ENCODE results near the gene TMEM63C. TPM values are rescaled to one million over a fixed set of nuclear protein-coding genes. Genes with fewer than 3 reads are reported as not detected.

The TMEM63C gene
- total RNA-seq, 4 donors from 2014 or later, result 12.3 to 32.8 (median 19.9) TPM

GRCh38 chr14:77184396-77185092, 2.9 kb downstream of the TMEM63C start:
- H3K9me3 ChIP-seq, result no peaks in the 10 kb centered on the region
- peaks cover 38% of the 10 kb centered on the region for H3K4me1 ChIP-seq
- WGBS, result 64% methylated on average over 8 of the region's 11 CpGs
- H3K36me3 ChIP-seq, result no peaks in the 10 kb centered on the region
- peaks cover 49% of the 10 kb centered on the region for H3K27me3 ChIP-seq
- DNase-seq (ENCODE audit: low spot score in 2 of 2), result peak in 1 of 2 donors; percentile 49
- TF ChIP-seq POLR2A (IDR thresholded peaks at IDR 0.05), result no peak
- no peak for TF ChIP-seq POLR2AphosphoS5 (IDR thresholded peaks at IDR 0.05)
- no peak for TF ChIP-seq CTCF (IDR thresholded peaks at IDR 0.05)
- no peak for TF ChIP-seq EP300 (IDR thresholded peaks at IDR 0.05)
- peak overlapping the region; percentile 68 for H3K27ac ChIP-seq
- no peak overlapping the region for H3K4me3 ChIP-seq

GRCh38 chr14:77185093-77185465, 3.5 kb downstream of the TMEM63C start:
- DNase-seq (ENCODE audit: low spot score in 2 of 2), result no peak
- Histone ChIP-seq H3K27me3 (peaks cover 49% of the 10 kb centered on the region), H3K4me3 (no peak overlapping the region), H3K4me1 (peaks cover 38% of the 10 kb centered on the region), H3K27ac (peak overlapping the region; percentile 68), H3K9me3 (no peaks in the 10 kb centered on the region), H3K36me3 (no peaks in the 10 kb centered on the region)
- no peak for TF ChIP-seq CTCF (IDR thresholded peaks at IDR 0.05)
- TF ChIP-seq POLR2AphosphoS5 (IDR thresholded peaks at IDR 0.05), result no peak
- no peak for TF ChIP-seq EP300 (IDR thresholded peaks at IDR 0.05)
- no peak for TF ChIP-seq POLR2A (IDR thresholded peaks at IDR 0.05)
- WGBS, result 32% methylated on average over 2 of the region's 2 CpGs

GRCh38 chr14:77186911-77187648, 5.5 kb downstream of the TMEM63C start:
- Histone ChIP-seq H3K9me3 (no peaks in the 10 kb centered on the region), H3K4me3 (no peak overlapping the region), H3K36me3 (no peaks in the 10 kb centered on the region), H3K27ac (no peak overlapping the region), H3K27me3 (peaks cover 33% of the 10 kb centered on the region), H3K4me1 (peaks cover 31% of the 10 kb centered on the region)
- no peak for DNase-seq (ENCODE audit: low spot score in 2 of 2)
- 61% methylated on average over 8 of the region's 15 CpGs for WGBS
- TF ChIP-seq CTCF (IDR thresholded peaks at IDR 0.05), result no peak

- Histone ChIP-seq H3K4me3 (no peak overlapping the region), H3K9me3 (no peaks in the 10 kb centered on the region), H3K36me3 (no peaks in the 10 kb centered on the region), H3K27ac (no peak overlapping the region), H3K27me3 (peaks cover 27% of the 10 kb centered on the region), H3K4me1 (peaks cover 26% of the 10 kb centered on the region)
- WGBS, result 55% methylated on average over 3 of the region's 3 CpGs
- TF ChIP-seq POLR2AphosphoS5 (IDR thresholded peaks at IDR 0.05) (no peak), POLR2A (IDR thresholded peaks at IDR 0.05) (no peak), CTCF (IDR thresholded peaks at IDR 0.05) (no peak), EP300 (IDR thresholded peaks at IDR 0.05) (no peak)
- peak in 1 of 2 donors; percentile 41 for DNase-seq (ENCODE audit: low spot score in 2 of 2)
Measured at GRCh38 chr14:77187649-77188012, 6.0 kb downstream of the TMEM63C start.

GRCh38 chr14:77189479-77189878, 7.9 kb downstream of the TMEM63C start:
- no peak for TF ChIP-seq EP300 (IDR thresholded peaks at IDR 0.05)
- TF ChIP-seq CTCF (IDR thresholded peaks at IDR 0.05), result no peak
- TF ChIP-seq POLR2A (IDR thresholded peaks at IDR 0.05), result no peak
- TF ChIP-seq POLR2AphosphoS5 (IDR thresholded peaks at IDR 0.05), result no peak
- Histone ChIP-seq H3K36me3 (no peaks in the 10 kb centered on the region), H3K4me3 (no peak overlapping the region), H3K4me1 (peaks cover 17% of the 10 kb centered on the region), H3K9me3 (no peaks in the 10 kb centered on the region), H3K27me3 (peaks cover 17% of the 10 kb centered on the region), H3K27ac (no peak overlapping the region)
- DNase-seq (ENCODE audit: low spot score in 2 of 2), result peak in 1 of 2 donors; percentile 17
- WGBS, result 67% methylated on average over 4 of the region's 4 CpGs
